HEK293 (cell line): ENCODE measurements around the gene PI4KA.

Source experiments
- KLF8 ChIP-seq: fragments of 450-650 bp; formaldehyde crosslinking; IDR thresholded peaks from 2 replicates; pipeline ENCODE4 v1.5.1; 2016; ENCODE audit warnings: missing biosample characterization, missing genetic modification characterization
- SP2 ChIP-seq: fragments of 450-650 bp; formaldehyde crosslinking; IDR thresholded peaks from 2 replicates; pipeline ENCODE4 v1.5.1; 2016; ENCODE audit warnings: missing biosample characterization, missing genetic modification characterization
- SP3 ChIP-seq: fragments of 450-650 bp; formaldehyde crosslinking; IDR thresholded peaks from 2 replicates; pipeline ENCODE4 v1.5.1; 2016; ENCODE audit warnings: missing biosample characterization, missing genetic modification characterization
- SP7 ChIP-seq: fragments of 450-650 bp; formaldehyde crosslinking; IDR thresholded peaks from 2 replicates; pipeline ENCODE4 v1.5.1; 2016; ENCODE audit warnings: missing biosample characterization, missing genetic modification characterization
- ZBTB48 ChIP-seq: fragments of 450-650 bp; formaldehyde crosslinking; IDR thresholded peaks from 2 replicates; pipeline ENCODE4 v1.5.1; 2016; ENCODE audit warnings: missing biosample characterization, missing genetic modification characterization
- ZBTB8A ChIP-seq: fragments of 450-650 bp; formaldehyde crosslinking; IDR thresholded peaks from 2 replicates; pipeline ENCODE4 v1.5.1; 2016; ENCODE audit warnings: missing biosample characterization, missing genetic modification characterization
- ZFHX2 ChIP-seq: fragments of 450-650 bp; formaldehyde crosslinking; conservative IDR thresholded peaks from 2 replicates; pipeline ENCODE4 v1.5.1; 2016; ENCODE audit warnings: missing biosample characterization, missing genetic modification characterization
- ZNF140 ChIP-seq: fragments of 450-650 bp; formaldehyde crosslinking; IDR thresholded peaks from 2 replicates; pipeline ENCODE4 v1.5.1; 2016; ENCODE audit warnings: missing biosample characterization, missing genetic modification characterization
- ZNF146 ChIP-seq: fragments of 450-650 bp; formaldehyde crosslinking; IDR thresholded peaks from 2 replicates; pipeline ENCODE4 v1.5.1; 2016; ENCODE audit warnings: missing biosample characterization, missing genetic modification characterization
- ZNF23 ChIP-seq: fragments of 450-650 bp; formaldehyde crosslinking; IDR thresholded peaks from 2 replicates; pipeline ENCODE4 v1.5.1; 2016; ENCODE audit warnings: missing biosample characterization, missing genetic modification characterization, borderline replicate concordance
- ZNF354C ChIP-seq: fragments of 450-650 bp; formaldehyde crosslinking; IDR thresholded peaks from 2 replicates; pipeline ENCODE4 v1.5.1; 2016; ENCODE audit warnings: missing biosample characterization, missing genetic modification characterization, low read depth, borderline replicate concordance
- ZNF426 ChIP-seq: fragments of 450-650 bp; formaldehyde crosslinking; IDR thresholded peaks from 2 replicates; pipeline ENCODE4 v1.5.1; 2017; ENCODE audit warnings: missing biosample characterization, missing genetic modification characterization, mild to moderate bottlenecking, inconsistent platforms, moderate library complexity
- ZSCAN30 ChIP-seq: fragments of 450-650 bp; IDR thresholded peaks from 2 replicates; pipeline ENCODE4 v1.5.1; 2018; ENCODE audit warnings: missing biosample characterization, mild to moderate bottlenecking, missing genetic modification characterization, moderate library complexity
- ZXDB ChIP-seq: fragments of 450-650 bp; formaldehyde crosslinking; IDR thresholded peaks from 2 replicates; pipeline ENCODE4 v1.5.1; 2016; ENCODE audit warnings: missing biosample characterization, missing genetic modification characterization
- TF ChIP-seq, protein P1 (sequence below): fragments of 450-650 bp; formaldehyde crosslinking; IDR thresholded peaks from 2 replicates; pipeline ENCODE4 v1.5.1; 2016; ENCODE audit warnings: missing biosample characterization, missing genetic modification characterization
- TF ChIP-seq, protein P2 (sequence below): fragments of 450-650 bp; formaldehyde crosslinking; IDR thresholded peaks from 2 replicates; pipeline ENCODE4 v1.5.1; 2016; ENCODE audit warnings: missing biosample characterization, missing genetic modification characterization
- TF ChIP-seq, protein P3 (sequence below): fragments of 450-650 bp; formaldehyde crosslinking; IDR thresholded peaks from 2 replicates; pipeline ENCODE4 v1.5.1; 2016; ENCODE audit warnings: missing biosample characterization, missing genetic modification characterization
- TF ChIP-seq, protein P4 (sequence below): fragments of 450-650 bp; formaldehyde crosslinking; IDR thresholded peaks from 2 replicates; pipeline ENCODE4 v1.5.1; 2017; ENCODE audit warnings: missing biosample characterization, missing genetic modification characterization
- TF ChIP-seq, protein P5 (sequence below): sonication (generic); formaldehyde crosslinking; IDR thresholded peaks from 2 replicates; pipeline ENCODE4 v1.8.1; 2022; ENCODE audit warnings: mild to moderate bottlenecking, moderate library complexity, missing genetic modification reagents
- TF ChIP-seq, protein P6 (sequence below): fragments of 450-650 bp; formaldehyde crosslinking; IDR thresholded peaks from 2 replicates; pipeline ENCODE4 v1.5.1; 2016; ENCODE audit warnings: missing biosample characterization, missing genetic modification characterization, borderline replicate concordance
- TF ChIP-seq, protein P7 (sequence below): fragments of 450-650 bp; formaldehyde crosslinking; IDR thresholded peaks from 2 replicates; pipeline ENCODE4 v1.5.1; 2016; ENCODE audit warnings: missing biosample characterization, missing genetic modification characterization, borderline replicate concordance

PI4KA gene

DNA sequence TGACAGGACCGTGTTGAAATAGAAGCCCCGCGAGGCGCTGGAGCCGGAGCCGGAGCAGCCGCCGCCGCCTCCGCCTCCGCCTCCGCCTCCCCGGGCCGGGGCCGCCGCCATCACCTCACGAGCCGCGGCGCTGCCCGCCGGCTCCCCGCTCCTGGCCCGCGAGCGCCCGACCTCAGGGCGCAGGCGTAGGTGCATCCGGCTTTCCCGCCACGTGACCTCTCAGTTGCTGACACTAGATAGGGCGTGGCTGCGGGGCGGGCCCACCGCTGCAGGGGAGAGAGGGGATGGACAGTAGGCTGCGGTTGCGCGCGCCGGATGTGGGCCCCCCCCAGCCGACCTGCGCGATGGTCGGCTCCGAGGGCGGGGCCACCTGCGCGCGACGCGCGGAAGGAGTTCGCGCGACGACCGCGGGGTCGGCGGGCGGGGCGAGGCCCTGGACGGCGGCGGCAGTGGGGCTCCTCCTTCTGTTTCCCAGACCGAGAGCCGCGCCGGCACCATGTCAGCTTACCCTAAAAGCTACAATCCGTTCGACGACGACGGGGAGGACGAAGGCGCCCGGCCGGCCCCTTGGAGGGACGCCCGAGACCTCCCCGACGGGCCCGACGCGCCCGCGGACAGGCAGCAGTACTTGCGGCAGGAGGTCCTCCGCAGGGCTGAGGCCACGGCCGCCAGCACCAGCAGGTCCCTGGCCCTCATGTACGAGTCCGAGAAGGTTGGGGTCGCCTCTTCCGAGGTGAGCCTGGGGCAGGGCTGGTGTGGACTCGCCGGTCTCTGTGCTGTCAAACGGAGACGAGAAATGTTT, at the start of gene PI4KA, which contains the start of gene SNAP29 (continued):
- TF ChIP-seq, protein P1, sequence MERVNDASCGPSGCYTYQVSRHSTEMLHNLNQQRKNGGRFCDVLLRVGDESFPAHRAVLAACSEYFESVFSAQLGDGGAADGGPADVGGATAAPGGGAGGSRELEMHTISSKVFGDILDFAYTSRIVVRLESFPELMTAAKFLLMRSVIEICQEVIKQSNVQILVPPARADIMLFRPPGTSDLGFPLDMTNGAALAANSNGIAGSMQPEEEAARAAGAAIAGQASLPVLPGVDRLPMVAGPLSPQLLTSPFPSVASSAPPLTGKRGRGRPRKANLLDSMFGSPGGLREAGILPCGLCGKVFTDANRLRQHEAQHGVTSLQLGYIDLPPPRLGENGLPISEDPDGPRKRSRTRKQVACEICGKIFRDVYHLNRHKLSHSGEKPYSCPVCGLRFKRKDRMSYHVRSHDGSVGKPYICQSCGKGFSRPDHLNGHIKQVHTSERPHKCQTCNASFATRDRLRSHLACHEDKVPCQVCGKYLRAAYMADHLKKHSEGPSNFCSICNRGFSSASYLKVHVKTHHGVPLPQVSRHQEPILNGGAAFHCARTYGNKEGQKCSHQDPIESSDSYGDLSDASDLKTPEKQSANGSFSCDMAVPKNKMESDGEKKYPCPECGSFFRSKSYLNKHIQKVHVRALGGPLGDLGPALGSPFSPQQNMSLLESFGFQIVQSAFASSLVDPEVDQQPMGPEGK: no peak; the same call in 1 of the 2 replicates
- TF ChIP-seq, protein P2, sequence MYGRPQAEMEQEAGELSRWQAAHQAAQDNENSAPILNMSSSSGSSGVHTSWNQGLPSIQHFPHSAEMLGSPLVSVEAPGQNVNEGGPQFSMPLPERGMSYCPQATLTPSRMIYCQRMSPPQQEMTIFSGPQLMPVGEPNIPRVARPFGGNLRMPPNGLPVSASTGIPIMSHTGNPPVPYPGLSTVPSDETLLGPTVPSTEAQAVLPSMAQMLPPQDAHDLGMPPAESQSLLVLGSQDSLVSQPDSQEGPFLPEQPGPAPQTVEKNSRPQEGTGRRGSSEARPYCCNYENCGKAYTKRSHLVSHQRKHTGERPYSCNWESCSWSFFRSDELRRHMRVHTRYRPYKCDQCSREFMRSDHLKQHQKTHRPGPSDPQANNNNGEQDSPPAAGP (tag by site-specific recombination): peak; percentile 58; the same call in 1 of the 2 replicates
- TF ChIP-seq ZNF354C (tag by site-specific recombination) (no peak), ZBTB48 (tag by site-specific recombination) (peak; percentile 55; the same call in 1 of the 2 replicates), ZNF426 (tag by site-specific recombination) (no peak), SP3 (tag by site-specific recombination) (peak; percentile 71), KLF8 (tag by site-specific recombination) (peak; percentile 83), ZNF140 (tag by site-specific recombination) (no peak), SP7 (tag by site-specific recombination) (peak; percentile 39; the same call in 1 of the 2 replicates), ZXDB (tag by site-specific recombination) (0 out of 2 replicates have a peak, but pooled peaks have one; percentile 23), ZSCAN30 (tag by site-specific recombination) (peak; percentile 75), SP2 (tag by site-specific recombination) (peak; percentile 70), ZFHX2 (tag by site-specific recombination) (no peak), ZNF146 (tag by site-specific recombination) (no peak), ZBTB8A (peak; percentile 86), ZNF23 (tag by site-specific recombination) (no peak)
- TF ChIP-seq, protein P3, sequence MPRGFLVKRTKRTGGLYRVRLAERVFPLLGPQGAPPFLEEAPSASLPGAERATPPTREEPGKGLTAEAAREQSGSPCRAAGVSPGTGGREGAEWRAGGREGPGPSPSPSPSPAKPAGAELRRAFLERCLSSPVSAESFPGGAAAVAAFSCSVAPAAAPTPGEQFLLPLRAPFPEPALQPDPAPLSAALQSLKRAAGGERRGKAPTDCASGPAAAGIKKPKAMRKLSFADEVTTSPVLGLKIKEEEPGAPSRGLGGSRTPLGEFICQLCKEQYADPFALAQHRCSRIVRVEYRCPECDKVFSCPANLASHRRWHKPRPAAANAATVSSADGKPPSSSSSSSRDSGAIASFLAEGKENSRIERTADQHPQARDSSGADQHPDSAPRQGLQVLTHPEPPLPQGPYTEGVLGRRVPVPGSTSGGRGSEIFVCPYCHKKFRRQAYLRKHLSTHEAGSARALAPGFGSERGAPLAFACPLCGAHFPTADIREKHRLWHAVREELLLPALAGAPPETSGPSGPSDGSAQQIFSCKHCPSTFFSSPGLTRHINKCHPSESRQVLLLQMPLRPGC (tag by site-specific recombination): 0 out of 2 replicates have a peak, but pooled peaks have one; percentile 10
- TF ChIP-seq, protein P4, sequence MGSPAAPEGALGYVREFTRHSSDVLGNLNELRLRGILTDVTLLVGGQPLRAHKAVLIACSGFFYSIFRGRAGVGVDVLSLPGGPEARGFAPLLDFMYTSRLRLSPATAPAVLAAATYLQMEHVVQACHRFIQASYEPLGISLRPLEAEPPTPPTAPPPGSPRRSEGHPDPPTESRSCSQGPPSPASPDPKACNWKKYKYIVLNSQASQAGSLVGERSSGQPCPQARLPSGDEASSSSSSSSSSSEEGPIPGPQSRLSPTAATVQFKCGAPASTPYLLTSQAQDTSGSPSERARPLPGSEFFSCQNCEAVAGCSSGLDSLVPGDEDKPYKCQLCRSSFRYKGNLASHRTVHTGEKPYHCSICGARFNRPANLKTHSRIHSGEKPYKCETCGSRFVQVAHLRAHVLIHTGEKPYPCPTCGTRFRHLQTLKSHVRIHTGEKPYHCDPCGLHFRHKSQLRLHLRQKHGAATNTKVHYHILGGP (tag by site-specific recombination): no peak
- TF ChIP-seq, protein P5, sequence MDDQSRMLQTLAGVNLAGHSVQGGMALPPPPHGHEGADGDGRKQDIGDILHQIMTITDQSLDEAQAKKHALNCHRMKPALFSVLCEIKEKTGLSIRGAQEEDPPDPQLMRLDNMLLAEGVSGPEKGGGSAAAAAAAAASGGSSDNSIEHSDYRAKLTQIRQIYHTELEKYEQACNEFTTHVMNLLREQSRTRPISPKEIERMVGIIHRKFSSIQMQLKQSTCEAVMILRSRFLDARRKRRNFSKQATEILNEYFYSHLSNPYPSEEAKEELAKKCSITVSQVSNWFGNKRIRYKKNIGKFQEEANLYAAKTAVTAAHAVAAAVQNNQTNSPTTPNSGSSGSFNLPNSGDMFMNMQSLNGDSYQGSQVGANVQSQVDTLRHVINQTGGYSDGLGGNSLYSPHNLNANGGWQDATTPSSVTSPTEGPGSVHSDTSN (CRISPR knock-in tag): peak; percentile 94
- TF ChIP-seq, protein P6, sequence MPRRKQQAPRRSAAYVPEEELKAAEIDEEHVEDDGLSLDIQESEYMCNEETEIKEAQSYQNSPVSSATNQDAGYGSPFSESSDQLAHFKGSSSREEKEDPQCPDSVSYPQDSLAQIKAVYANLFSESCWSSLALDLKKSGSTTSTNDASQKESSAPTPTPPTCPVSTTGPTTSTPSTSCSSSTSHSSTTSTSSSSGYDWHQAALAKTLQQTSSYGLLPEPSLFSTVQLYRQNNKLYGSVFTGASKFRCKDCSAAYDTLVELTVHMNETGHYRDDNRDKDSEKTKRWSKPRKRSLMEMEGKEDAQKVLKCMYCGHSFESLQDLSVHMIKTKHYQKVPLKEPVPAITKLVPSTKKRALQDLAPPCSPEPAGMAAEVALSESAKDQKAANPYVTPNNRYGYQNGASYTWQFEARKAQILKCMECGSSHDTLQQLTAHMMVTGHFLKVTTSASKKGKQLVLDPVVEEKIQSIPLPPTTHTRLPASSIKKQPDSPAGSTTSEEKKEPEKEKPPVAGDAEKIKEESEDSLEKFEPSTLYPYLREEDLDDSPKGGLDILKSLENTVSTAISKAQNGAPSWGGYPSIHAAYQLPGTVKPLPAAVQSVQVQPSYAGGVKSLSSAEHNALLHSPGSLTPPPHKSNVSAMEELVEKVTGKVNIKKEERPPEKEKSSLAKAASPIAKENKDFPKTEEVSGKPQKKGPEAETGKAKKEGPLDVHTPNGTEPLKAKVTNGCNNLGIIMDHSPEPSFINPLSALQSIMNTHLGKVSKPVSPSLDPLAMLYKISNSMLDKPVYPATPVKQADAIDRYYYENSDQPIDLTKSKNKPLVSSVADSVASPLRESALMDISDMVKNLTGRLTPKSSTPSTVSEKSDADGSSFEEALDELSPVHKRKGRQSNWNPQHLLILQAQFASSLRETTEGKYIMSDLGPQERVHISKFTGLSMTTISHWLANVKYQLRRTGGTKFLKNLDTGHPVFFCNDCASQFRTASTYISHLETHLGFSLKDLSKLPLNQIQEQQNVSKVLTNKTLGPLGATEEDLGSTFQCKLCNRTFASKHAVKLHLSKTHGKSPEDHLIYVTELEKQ: peak; percentile 15; the same call in 1 of the 2 replicates
- TF ChIP-seq, protein P7, sequence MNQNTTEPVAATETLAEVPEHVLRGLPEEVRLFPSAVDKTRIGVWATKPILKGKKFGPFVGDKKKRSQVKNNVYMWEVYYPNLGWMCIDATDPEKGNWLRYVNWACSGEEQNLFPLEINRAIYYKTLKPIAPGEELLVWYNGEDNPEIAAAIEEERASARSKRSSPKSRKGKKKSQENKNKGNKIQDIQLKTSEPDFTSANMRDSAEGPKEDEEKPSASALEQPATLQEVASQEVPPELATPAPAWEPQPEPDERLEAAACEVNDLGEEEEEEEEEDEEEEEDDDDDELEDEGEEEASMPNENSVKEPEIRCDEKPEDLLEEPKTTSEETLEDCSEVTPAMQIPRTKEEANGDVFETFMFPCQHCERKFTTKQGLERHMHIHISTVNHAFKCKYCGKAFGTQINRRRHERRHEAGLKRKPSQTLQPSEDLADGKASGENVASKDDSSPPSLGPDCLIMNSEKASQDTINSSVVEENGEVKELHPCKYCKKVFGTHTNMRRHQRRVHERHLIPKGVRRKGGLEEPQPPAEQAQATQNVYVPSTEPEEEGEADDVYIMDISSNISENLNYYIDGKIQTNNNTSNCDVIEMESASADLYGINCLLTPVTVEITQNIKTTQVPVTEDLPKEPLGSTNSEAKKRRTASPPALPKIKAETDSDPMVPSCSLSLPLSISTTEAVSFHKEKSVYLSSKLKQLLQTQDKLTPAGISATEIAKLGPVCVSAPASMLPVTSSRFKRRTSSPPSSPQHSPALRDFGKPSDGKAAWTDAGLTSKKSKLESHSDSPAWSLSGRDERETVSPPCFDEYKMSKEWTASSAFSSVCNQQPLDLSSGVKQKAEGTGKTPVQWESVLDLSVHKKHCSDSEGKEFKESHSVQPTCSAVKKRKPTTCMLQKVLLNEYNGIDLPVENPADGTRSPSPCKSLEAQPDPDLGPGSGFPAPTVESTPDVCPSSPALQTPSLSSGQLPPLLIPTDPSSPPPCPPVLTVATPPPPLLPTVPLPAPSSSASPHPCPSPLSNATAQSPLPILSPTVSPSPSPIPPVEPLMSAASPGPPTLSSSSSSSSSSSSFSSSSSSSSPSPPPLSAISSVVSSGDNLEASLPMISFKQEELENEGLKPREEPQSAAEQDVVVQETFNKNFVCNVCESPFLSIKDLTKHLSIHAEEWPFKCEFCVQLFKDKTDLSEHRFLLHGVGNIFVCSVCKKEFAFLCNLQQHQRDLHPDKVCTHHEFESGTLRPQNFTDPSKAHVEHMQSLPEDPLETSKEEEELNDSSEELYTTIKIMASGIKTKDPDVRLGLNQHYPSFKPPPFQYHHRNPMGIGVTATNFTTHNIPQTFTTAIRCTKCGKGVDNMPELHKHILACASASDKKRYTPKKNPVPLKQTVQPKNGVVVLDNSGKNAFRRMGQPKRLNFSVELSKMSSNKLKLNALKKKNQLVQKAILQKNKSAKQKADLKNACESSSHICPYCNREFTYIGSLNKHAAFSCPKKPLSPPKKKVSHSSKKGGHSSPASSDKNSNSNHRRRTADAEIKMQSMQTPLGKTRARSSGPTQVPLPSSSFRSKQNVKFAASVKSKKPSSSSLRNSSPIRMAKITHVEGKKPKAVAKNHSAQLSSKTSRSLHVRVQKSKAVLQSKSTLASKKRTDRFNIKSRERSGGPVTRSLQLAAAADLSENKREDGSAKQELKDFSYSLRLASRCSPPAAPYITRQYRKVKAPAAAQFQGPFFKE (tag by site-specific recombination): 0 out of 2 replicates have a peak, but pooled peaks have one; percentile 53
